NCI-H2196 treated with DMSO at 0.1 percent for 48 hours (cell line): ENCODE measurements around the gene LRRC53.

Source experiments
- DNase-seq: peaks from one replicate; lab custom pipeline; 2025; ENCODE audit not compliant: unreplicated experiment; lab: John Stamatoyannopoulos, UW

The LRRC53 gene

DNA sequence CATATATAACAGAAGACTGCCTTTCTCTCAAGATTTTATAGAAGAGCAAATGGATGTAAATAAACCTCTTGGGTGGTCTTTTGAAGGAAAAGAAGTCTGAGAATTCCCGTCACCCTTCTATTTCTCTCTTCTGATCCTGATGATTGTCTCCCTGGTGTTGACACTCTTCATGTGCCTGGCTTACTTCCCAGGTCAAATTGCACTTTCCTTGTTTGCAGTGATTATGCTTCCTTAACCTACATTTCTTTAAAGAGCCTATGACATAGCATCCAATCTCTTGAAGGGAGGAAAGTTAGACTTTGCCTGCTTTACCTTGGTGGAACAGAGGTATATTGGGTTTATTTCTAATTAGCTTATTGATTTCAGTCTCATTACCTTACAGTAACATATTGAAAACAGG lies 80.1 kb downstream of the LRRC53 start:
- no peak for DNase-seq

DNA sequence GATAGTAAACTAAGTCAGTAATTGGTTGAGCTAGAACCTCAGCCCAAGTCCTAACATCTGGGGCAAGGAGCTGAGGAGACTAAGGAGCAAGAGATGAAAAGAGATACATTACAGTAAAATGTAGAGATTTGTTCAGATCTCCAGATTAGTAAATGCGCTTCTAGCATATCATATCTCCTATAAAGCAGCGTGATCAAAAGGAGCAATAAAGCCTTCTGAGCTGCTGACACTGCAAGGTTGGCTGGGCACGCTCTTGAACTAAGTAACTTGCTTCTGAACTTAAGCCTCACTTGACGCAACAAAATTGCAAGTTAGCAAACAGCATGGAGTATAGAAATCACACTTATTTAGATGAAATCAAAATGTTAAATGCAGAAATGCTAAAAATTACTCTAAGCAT lies 80.9 kb downstream of the LRRC53 start:
- DNase-seq, result no peak

DNA sequence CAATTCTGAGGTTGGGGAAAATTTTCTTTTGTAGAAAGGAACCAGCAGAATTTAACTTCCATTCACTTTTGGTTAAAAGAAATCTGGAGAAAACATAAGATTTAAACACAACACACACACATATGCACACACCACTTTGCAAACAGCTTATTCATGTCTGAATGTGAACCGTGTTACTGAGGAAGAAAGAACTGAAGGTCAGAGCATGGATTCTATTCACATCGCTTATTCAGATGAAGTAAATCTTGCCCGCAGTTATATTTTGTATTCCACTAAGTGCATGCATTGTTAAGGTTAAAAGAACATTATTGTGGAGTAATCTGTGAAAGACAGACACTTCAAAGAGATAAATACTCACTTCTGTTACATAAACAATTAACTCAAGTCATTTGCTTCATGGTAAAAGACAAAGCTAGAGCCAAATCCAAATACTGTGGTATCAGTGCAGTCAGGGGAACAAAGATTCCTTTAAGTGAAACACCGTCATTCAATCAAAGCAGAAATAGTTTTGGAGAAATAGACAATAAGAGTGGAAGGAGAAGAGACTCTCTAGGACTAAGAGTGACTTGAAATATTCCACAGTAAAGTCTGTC lies 82.0 kb downstream of the LRRC53 start:
- DNase-seq, result no peak

DNA sequence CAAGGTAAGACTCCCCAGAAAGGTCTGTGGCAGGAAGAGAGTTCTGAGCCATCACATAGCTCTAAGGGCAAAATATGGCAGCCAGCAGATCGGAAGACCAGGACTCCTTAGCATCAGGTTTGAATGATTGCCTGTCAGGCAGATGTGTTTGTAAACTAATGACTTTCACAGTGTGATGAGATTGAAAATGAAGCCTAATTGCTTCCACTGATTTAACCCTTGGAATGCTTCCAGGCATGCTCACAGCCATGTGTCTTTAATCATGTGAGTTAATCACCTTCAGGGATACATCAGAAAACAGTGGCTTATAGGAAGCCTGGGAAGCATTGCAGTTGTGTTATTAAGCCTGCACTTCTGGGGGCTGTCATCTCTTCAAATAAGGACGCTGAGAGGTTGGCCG lies 82.8 kb downstream of the LRRC53 start:
- no peak for DNase-seq

DNA sequence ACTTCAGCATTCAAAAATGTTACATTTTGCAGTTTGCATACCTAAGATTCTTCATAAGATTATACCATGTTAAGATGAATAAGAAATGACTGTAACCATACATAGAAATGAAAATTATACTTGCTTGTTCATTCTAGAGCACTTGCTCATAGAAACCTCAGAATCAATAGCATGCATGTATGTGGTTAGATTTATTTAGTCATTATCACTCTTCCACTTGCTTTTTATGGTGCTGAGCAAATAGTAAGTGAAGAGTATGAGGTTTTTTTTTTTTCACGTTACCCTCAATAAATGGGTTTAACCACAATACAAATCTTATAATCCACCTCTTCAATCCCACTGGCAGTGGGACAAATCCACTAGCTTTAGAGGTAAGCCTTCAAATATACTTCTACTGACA lies 84.7 kb downstream of the LRRC53 start:
- no peak for DNase-seq

DNA sequence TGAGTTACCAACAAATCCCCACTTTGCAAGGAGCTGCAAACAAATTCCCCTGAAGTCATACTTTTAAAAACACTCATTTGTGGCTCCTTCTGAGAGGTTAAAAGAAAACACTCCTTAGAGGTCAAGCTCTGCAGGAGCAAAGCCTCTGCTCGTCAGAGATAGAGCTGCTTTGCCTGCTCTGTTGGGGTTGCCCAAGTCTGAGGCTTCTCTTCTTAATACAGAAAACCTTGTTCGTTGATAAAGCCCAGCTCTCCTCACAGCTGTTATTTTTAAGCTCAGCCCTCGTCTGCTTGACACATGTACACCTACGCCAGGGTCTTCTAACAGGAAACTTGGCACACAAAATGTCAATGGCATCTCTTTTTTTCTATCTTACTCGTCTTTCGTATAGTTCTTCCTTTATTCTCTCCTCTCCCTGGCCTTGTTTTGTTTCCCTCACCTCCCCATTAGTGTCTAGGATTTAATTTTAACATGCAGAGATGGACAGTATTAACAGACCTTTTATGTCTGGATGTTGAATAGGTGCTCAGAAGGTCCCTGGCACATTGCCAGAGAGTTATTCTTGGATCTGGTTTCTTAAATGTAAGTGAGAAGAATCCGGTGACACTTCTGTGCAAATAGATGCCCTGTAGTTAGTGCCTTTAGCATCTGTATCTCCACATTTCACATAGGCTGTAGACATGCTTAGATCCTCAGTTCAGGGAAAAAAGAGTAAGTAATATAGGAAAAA lies 86.0 kb downstream of the LRRC53 start:
- DNase-seq, result no peak

DNA sequence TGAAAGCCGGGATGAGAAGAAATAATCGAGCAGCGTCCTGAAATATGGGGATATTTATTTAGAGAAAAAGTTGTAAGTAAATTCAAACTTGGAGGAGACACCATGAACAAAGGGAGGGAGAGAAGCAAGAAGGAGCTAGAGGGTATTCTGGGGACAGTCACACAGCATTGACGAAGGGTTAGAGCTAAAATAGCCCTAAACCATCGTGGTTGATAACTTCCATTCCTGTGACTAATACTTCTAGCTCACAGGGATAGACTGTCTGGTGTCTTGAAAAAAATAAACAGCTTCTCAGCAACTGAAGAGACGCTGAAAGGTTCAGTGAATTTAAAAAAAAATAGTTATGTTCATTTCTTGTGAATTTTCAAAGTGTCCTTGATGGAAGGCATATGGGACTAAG lies 86.7 kb downstream of the LRRC53 start:
- no peak for DNase-seq

DNA sequence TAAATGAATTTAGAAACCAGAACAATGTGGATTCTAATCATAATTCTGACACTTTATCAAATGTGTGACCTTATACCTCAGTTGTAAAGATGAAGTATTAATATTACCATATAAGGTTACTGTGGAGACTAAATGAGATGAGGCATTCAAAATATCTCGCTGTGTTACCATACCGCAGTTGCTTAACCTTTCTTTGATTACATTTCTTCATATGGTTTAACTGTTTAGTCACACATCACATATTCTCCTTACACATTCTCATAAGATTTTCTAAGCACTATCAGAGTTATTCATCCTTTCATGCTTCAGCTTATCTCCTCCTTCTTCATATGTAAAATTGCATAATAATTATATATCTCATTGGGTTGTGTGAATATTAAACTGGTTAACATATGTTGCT lies 88.9 kb downstream of the LRRC53 start:
- no peak for DNase-seq

DNA sequence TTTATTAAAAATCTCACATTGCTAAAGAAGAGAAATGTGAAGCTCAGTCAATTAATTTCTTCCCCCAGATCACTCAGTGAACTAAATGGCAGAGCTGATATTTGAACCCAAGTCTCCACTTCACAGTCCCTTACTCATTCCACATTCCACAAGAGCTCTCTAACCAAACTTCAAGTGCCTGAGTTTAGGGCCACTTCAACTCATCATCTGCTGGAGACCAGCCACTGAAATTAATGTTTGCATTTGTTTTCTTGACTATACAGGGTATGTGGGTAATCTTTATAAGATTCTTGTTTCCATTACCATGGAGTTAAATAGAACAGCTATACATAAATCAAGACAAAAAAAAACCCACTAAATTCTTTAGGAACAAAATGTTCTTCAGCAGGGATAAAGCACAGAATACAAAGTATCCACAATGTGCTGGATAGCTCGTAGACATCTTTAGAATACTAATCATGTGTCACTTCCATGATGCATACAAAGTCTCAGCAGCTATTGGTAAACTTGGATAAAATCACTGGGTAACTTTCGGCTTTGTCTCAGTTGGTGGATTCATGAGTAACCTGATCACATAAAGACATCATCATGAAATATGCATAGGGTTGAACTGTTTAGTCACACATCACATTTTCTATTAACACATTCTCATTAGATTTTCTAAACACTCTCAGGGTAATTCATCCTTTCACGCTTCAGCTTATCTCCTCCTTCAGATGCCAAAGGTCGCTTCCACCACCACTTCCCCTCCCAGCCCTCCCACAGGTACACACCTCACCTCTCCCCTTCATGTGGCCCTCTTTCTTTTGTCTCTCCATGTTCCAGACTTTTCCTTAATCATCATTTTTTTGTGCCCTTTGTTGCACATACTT lies 89.8 kb downstream of the LRRC53 start:
- no peak for DNase-seq

DNA sequence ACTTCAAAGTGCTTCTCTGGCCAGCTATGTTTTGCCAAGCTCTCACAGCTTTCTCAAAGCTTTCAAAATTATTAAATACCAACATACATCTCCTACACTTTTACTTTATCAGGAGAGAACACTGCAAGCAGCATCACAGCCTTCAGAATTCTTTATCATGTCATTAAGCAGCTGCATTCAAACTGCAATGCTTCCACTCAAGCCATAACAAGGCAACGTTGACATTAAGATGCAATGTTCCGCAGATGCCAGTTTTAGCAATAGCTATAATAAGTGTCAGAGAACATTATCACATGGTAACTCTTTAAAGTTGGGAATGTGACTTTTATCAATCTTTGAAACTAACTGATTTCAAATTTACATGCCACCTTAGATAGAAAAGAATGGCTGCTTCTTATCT lies 91.9 kb downstream of the LRRC53 start:
- no peak for DNase-seq
